DND-41 (cell line): ENCODE data around the gene SLC39A11.

ENCODE experiments used
- EZH2 ChIP-seq: IDR thresholded peaks from 3 replicates; pipeline ENCODE4 v1.6.1; 2012; ENCODE audit warnings: borderline replicate concordance, low read depth, mild to moderate bottlenecking, moderate library complexity, low read length, inconsistent platforms; ENCODE audit not compliant: severe bottlenecking
- TF ChIP-seq, protein P1 (sequence below): IDR thresholded peaks from 2 replicates; pipeline ENCODE4 v1.5.1; 2012; ENCODE audit warnings: borderline replicate concordance, low read length, moderate library complexity, mild to moderate bottlenecking; ENCODE audit not compliant: poor library complexity, severe bottlenecking; ENCODE audit errors: extremely low read depth

GRCh38 chr17:72938482-72938881 is 154.0 kb downstream of the SLC39A11 start:
- TF ChIP-seq, protein P1, sequence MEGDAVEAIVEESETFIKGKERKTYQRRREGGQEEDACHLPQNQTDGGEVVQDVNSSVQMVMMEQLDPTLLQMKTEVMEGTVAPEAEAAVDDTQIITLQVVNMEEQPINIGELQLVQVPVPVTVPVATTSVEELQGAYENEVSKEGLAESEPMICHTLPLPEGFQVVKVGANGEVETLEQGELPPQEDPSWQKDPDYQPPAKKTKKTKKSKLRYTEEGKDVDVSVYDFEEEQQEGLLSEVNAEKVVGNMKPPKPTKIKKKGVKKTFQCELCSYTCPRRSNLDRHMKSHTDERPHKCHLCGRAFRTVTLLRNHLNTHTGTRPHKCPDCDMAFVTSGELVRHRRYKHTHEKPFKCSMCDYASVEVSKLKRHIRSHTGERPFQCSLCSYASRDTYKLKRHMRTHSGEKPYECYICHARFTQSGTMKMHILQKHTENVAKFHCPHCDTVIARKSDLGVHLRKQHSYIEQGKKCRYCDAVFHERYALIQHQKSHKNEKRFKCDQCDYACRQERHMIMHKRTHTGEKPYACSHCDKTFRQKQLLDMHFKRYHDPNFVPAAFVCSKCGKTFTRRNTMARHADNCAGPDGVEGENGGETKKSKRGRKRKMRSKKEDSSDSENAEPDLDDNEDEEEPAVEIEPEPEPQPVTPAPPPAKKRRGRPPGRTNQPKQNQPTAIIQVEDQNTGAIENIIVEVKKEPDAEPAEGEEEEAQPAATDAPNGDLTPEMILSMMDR = no peak
- no peak for TF ChIP-seq EZH2
